B cell (primary cell): ENCODE data around the gene COG5. TPM values are rescaled to one million over a fixed set of nuclear protein-coding genes. Genes with fewer than 3 reads are reported as not detected.

Experiments
- ATAC-seq: fragments of 200-7000 bp; cut with Tn5 transposase; one replicate; pipeline ENCODE4 v1.10.0; 2021; ENCODE audit warnings: low read depth, mild to moderate bottlenecking, moderate number of reproducible peaks, moderate library complexity
- CTCF ChIA-PET: fragments of 350-600 bp; sonication (Branson Sonifier 250); formaldehyde crosslinking; loops from one replicate; lab custom pipeline; 2021; ENCODE audit warnings: antibody characterized with exemption, inconsistent platforms; lab: Charles Lee
- POLR2A ChIA-PET: fragments of 350-600 bp; sonication (Branson Sonifier 250); formaldehyde crosslinking; loops from one replicate; lab custom pipeline; 2021; ENCODE audit warnings: antibody characterized with exemption; lab: Charles Lee
- DNase-seq: peaks from one replicate; pipeline ENCODE4 v3.0.0; 2013
- H2AFZ ChIP-seq: 2 replicates; pipeline ENCODE4 v1.6.1; 2012; ENCODE audit warnings: mild to moderate bottlenecking, low read depth, low read length; ENCODE audit not compliant: insufficient read depth, poor library complexity, severe bottlenecking
- H3K27ac ChIP-seq, 2 donors: 1 replicate in 1 of 2; 2 replicates in 1 of 2; pipeline ENCODE4 v1.5.1; 2012 to 2013; ENCODE audit warnings: low read length in 2 of 2, mild to moderate bottlenecking in 2 of 2, moderate library complexity in 1 of 2
- H3K27me3 ChIP-seq, 4 experiments: fragments of 200-600 bp in 1 of 4; sonication (generic) in 1 of 4; replicated peaks in 1 of 4; 1 replicate in 2 of 4; 2 replicates in 2 of 4; pipeline versions ENCODE4 v1.6.1 to v1.7.0; 2013 to 2016; ENCODE audit warnings: low read length in 3 of 4, mild to moderate bottlenecking in 2 of 4, mixed read lengths in 1 of 4, moderate library complexity in 1 of 4; ENCODE audit not compliant: insufficient read depth in 4 of 4, control insufficient read depth in 3 of 4; ENCODE audit errors: control extremely low read depth in 1 of 4
- H3K36me3 ChIP-seq, 2 experiments: replicated peaks in 1 of 2; 1 replicate in 1 of 2; 2 replicates in 1 of 2; pipeline versions ENCODE4 v1.6.1 to v1.7.1; 2013; ENCODE audit warnings: low read length in 1 of 2; ENCODE audit not compliant: insufficient read depth in 2 of 2, control insufficient read depth in 1 of 2; ENCODE audit errors: control extremely low read depth in 1 of 2, extremely low read depth in 1 of 2
- H3K4me1 ChIP-seq, 2 donors: fragments of 200-600 bp in 1 of 2; sonication (generic) in 1 of 2; 1 replicate in 1 of 2; 2 replicates in 1 of 2; pipeline versions ENCODE4 v1.5.1 to v1.6.1; 2013 to 2017; ENCODE audit warnings: low read length in 2 of 2; ENCODE audit not compliant: control insufficient read depth in 2 of 2, insufficient read depth in 2 of 2
- H3K4me2 ChIP-seq: replicated peaks from 2 replicates; pipeline ENCODE3; 2012; ENCODE audit warnings: mild to moderate bottlenecking, low read depth, low read length; ENCODE audit not compliant: poor library complexity, severe bottlenecking
- H3K4me3 ChIP-seq, 5 experiments: fragments of 200-600 bp in 1 of 5; sonication (generic) in 1 of 5; 1 replicate in 3 of 5; 2 replicates in 2 of 5; pipeline versions ENCODE4 v1.5.1 to v1.7.0; 2011 to 2016; ENCODE audit warnings: low read length in 4 of 5, mild to moderate bottlenecking in 4 of 5, low read depth in 2 of 5, control low read depth in 1 of 5, moderate library complexity in 1 of 5; ENCODE audit not compliant: insufficient read depth in 1 of 5; ENCODE audit errors: control extremely low read depth in 1 of 5, extremely low read depth in 1 of 5
- H3K79me2 ChIP-seq: fragments of 200-600 bp; sonication (generic); one replicate; pipeline ENCODE4 v1.6.0; 2016; ENCODE audit warnings: low read length; ENCODE audit not compliant: control insufficient read depth, insufficient read depth
- H3K9ac ChIP-seq: fragments of 200-600 bp; sonication (generic); 2 replicates; pipeline ENCODE4 v1.6.1; 2017; ENCODE audit warnings: mild to moderate bottlenecking, low read length, moderate library complexity
- H3K9me3 ChIP-seq, 3 donors: one replicate each; pipeline versions ENCODE4 v1.6.1 to v1.7.1; 2013; ENCODE audit warnings: low read length in 2 of 3; ENCODE audit not compliant: control insufficient read depth in 2 of 3, insufficient read depth in 1 of 3; ENCODE audit errors: control extremely low read depth in 1 of 3
- H4K20me1 ChIP-seq: 2 replicates; pipeline ENCODE4 v1.6.0; 2012; ENCODE audit warnings: mild to moderate bottlenecking, low read length; ENCODE audit not compliant: insufficient read depth, control insufficient read depth, poor library complexity, severe bottlenecking
- H3K27ac Mint-ChIP-seq: one replicate; pipeline ENCODE4 v1.8.0; 2021; ENCODE audit warnings: mixed read lengths
- H3K27me3 Mint-ChIP-seq: one replicate; pipeline ENCODE4 v1.8.0; 2021; ENCODE audit warnings: mixed read lengths
- H3K4me1 Mint-ChIP-seq: one replicate; pipeline ENCODE4 v1.8.0; 2021; ENCODE audit warnings: mixed read lengths
- H3K4me3 Mint-ChIP-seq: one replicate; pipeline ENCODE4 v1.8.0; 2021; ENCODE audit warnings: mixed read lengths
- H3K9me3 Mint-ChIP-seq: one replicate; pipeline ENCODE4 v1.8.0; 2022; ENCODE audit warnings: mixed read lengths; ENCODE audit not compliant: insufficient read depth
- CTCF ChIP-seq: fragments of 200-600 bp; IDR thresholded peaks from one replicate; pipeline ENCODE4 v1.8.0; 2022; ENCODE audit warnings: antibody characterized with exemption, mild to moderate bottlenecking
- WGBS: methylation state at CpG from one replicate; pipeline ENCODE4 v1.1.5; 2013; ENCODE audit warnings: missing lambda C conversion rate; ENCODE audit not compliant: insufficient coverage; 5-methylcytosine and 5-hydroxymethylcytosine counted together
- intact Hi-C: fragments of 100-400 bp; cut with micrococcal nuclease; formaldehyde crosslinking; loops from one replicate; pipeline ENCODE4 v1.10.0; 2022
- polyA plus RNA-seq: library from polyadenylated mRNA; depleted of rRNA; stranded (reverse); fragments of >200 nt; gene quantifications from 2 replicates; pipeline ENCODE4 v1.2.3, GENCODE V29; 2012
- small RNA-seq: library from RNA; depleted of rRNA; stranded (forward); fragments of <200 nt; gene quantifications from one replicate; pipeline ENCODE3, GENCODE V24; 2012; ENCODE audit warnings: low replicate concordance, low read depth; ENCODE audit not compliant: insufficient read length
- total RNA-seq, 2 donors: library from RNA; stranded (reverse); fragments of 120-200 nt in 1 of 2; gene quantifications; 1 replicate in 1 of 2; 2 replicates in 1 of 2; pipeline versions ENCODE4 v1.2.3 to v1.2.4, GENCODE V29; 2013 to 2022

The COG5 gene
- total and polyA plus RNA-seq, 2 donors (not counting 1 experiment from before 2014, with no cell fraction given): 7.0 to 73.0 TPM

DNA sequence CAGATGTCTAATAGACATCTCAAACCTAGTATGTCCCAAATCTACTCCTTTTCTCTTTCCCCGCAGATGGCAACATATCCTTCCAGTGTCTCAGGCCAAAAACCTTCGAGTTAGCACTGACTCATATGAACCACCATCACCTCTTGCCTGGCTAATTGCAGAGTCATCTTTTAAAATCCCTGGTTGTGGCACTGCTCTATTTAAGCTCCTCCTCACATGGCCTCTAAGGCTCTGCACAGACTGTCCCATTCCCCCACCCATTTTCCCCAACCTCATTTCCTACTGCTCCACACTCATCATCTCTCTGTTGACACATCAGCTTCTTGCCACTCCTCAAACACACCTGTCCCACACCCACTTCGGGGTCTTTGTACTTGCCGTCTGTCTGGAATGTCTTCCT, 411.7 kb downstream of the COG5 start:
- H3K9ac ChIP-seq: no peak overlapping the region
- H3K9me3 Mint-ChIP-seq: no peaks in the 10 kb centered on the region
- ChIA-PET CTCF (interaction anchor here (0.9 to 7.7 kb wide), 7 partner anchors 13 to 361 kb away, joined by 3 to 241 read pairs (median 7); partner anchors contain the start of gene HBP1), POLR2A (interaction anchor here (1.2 kb wide), 1 partner anchor 17 kb away, joined by 7 read pairs; the partner anchor contains the start of gene HBP1)
- no peak overlapping the region for H3K4me3 ChIP-seq
- intact Hi-C loops: loop anchor here (5.0 kb wide), 1 partner anchor 490 kb away; the partner anchor contains the start of gene CCDC71L
- no peak overlapping the region for H3K27ac ChIP-seq
- H3K4me3 Mint-ChIP-seq: no peak overlapping the region
- no peak overlapping the region for H3K27ac Mint-ChIP-seq
- H3K4me1 ChIP-seq: no peaks in the 10 kb centered on the region
- no peak overlapping the region for H2AFZ ChIP-seq
- no peak for TF ChIP-seq CTCF
- no peaks in the 10 kb centered on the region for H3K79me2 ChIP-seq
- H3K9me3 ChIP-seq: no peaks in the 10 kb centered on the region
- WGBS: 44% methylated on average over 2 of the region's 4 CpGs
- H3K4me1 Mint-ChIP-seq: peaks cover 4% of the 10 kb centered on the region
- ATAC-seq (no peak), DNase-seq (no peak)
- H4K20me1 ChIP-seq: no peaks in the 10 kb centered on the region
- H3K27me3 ChIP-seq: no peaks in the 10 kb centered on the region
- H3K27me3 Mint-ChIP-seq: no peaks in the 10 kb centered on the region
- H3K4me2 ChIP-seq: no peak overlapping the region
- H3K36me3 ChIP-seq: no peaks in the 10 kb centered on the region

Small RNA genes lying within 50 kb of the gene (small RNA-seq; reads per million reads assigned to genes)
- not detected for gene AC002381.1
- not detected for gene RF01233

Other genes starting within 250 kb of the COG5 start
- gene GPR22, start 93.9 kb downstream of the COG5 start, total RNA-seq: not detected in 2 replicates
- not detected in 2 replicates for gene GPR22, start 93.9 kb downstream of the COG5 start, polyA plus RNA-seq
- gene DUS4L, start 51 bp upstream of the COG5 start, total RNA-seq: 17.6 and 18.7 TPM in 2 replicates
- 4.0 and 4.1 TPM in 2 replicates for gene DUS4L, start 51 bp upstream of the COG5 start, polyA plus RNA-seq
- 27.3 and 31.8 TPM in 2 replicates for gene BCAP29, start 16.3 kb upstream of the COG5 start, total RNA-seq
- 24.6 and 32.5 TPM in 2 replicates for gene BCAP29, start 16.3 kb upstream of the COG5 start, polyA plus RNA-seq
- 0.05 and 0.29 TPM in 2 replicates for gene SLC26A4, start 96.9 kb upstream of the COG5 start, total RNA-seq
- 0.13 and 0.48 TPM in 2 replicates for gene SLC26A4, start 96.9 kb upstream of the COG5 start, polyA plus RNA-seq
- gene CBLL1, start 180.2 kb upstream of the COG5 start, total RNA-seq: 49.9 and 57.2 TPM in 2 replicates
- 22.1 and 33.6 TPM in 2 replicates for gene CBLL1, start 180.2 kb upstream of the COG5 start, polyA plus RNA-seq
- gene SLC26A3, start 239.3 kb upstream of the COG5 start, total RNA-seq: not detected in 2 replicates
- not detected in 2 replicates for gene SLC26A3, start 239.3 kb upstream of the COG5 start, polyA plus RNA-seq